Natural killer cell (primary cell): ENCODE measurements around the gene GRB7. TPM values are rescaled to one million over a fixed set of nuclear protein-coding genes. Genes with fewer than 3 reads are reported as not detected.
A peak's percentile ranks its signal among the peaks of the same experiment; 100 is the strongest.

ENCODE experiments used
- ATAC-seq, 3 donors: fragments of 150-1000 bp in 2 of 3; fragments of 200-7000 bp in 1 of 3; cut with Tn5 transposase; 1 replicate in 1 of 3; 2 replicates in 2 of 3; pipeline ENCODE4 v1.10.0; 2021; ENCODE audit warnings: mild to moderate bottlenecking in 2 of 3, moderate library complexity in 2 of 3
- DNase-seq, 2 donors: peaks; one replicate each; pipeline versions ENCODE4 v3.0.0 to v3.0.0-alpha.2; 2013 to 2021; ENCODE audit warnings: mixed read lengths in 1 of 2
- H3K27ac ChIP-seq: one replicate; pipeline ENCODE4 v1.5.1; 2013; ENCODE audit warnings: mild to moderate bottlenecking, low read length
- H3K27me3 ChIP-seq: one replicate; pipeline ENCODE4 v1.6.1; 2013; ENCODE audit warnings: low read length; ENCODE audit not compliant: control insufficient read depth, insufficient read depth
- H3K36me3 ChIP-seq: one replicate; pipeline ENCODE4 v1.6.1; 2013; ENCODE audit warnings: low read length; ENCODE audit not compliant: control insufficient read depth, insufficient read depth
- H3K4me1 ChIP-seq: one replicate; pipeline ENCODE4 v1.6.1; 2013; ENCODE audit warnings: low read length; ENCODE audit not compliant: control insufficient read depth, insufficient read depth
- H3K4me3 ChIP-seq: one replicate; pipeline ENCODE4 v1.5.1; 2013; ENCODE audit warnings: low read length
- H3K9me3 ChIP-seq: one replicate; pipeline ENCODE4 v1.6.1; 2013; ENCODE audit warnings: low read length; ENCODE audit not compliant: control insufficient read depth, insufficient read depth
- H3K27ac Mint-ChIP-seq, 2 donors: one replicate each; pipeline ENCODE4 v1.8.0; 2022; ENCODE audit warnings: mild to moderate bottlenecking in 2 of 2, mixed read lengths in 2 of 2, moderate library complexity in 1 of 2
- H3K27me3 Mint-ChIP-seq, 2 donors: one replicate each; pipeline ENCODE4 v1.8.0; 2022; ENCODE audit warnings: low read depth in 2 of 2, mixed read lengths in 2 of 2
- H3K36me3 Mint-ChIP-seq: one replicate; pipeline ENCODE4 v1.8.0; 2022; ENCODE audit warnings: mixed read lengths
- H3K4me1 Mint-ChIP-seq, 2 donors: one replicate each; pipeline ENCODE4 v1.8.0; 2022; ENCODE audit warnings: mixed read lengths in 2 of 2
- H3K4me3 Mint-ChIP-seq: one replicate; pipeline ENCODE4 v1.8.0; 2022; ENCODE audit warnings: mild to moderate bottlenecking, moderate library complexity, mixed read lengths
- H3K9me3 Mint-ChIP-seq, 2 donors: one replicate each; pipeline ENCODE4 v1.8.0; 2022; ENCODE audit warnings: mixed read lengths in 2 of 2
- CTCF ChIP-seq: fragments of 200-600 bp; IDR thresholded peaks from one replicate; pipeline ENCODE4 v1.8.0; 2022; ENCODE audit warnings: antibody characterized with exemption
- WGBS: methylation state at CpG from one replicate; pipeline ENCODE4 v1.1.7; 2013; ENCODE audit warnings: missing lambda C conversion rate; ENCODE audit not compliant: insufficient coverage; 5-methylcytosine and 5-hydroxymethylcytosine counted together
- intact Hi-C: fragments of 100-400 bp; cut with micrococcal nuclease; formaldehyde crosslinking; loops from one replicate; pipeline ENCODE4 v1.14.2; 2022
- total RNA-seq, 4 donors: library from RNA; stranded (reverse); fragments of 120-200 nt in 1 of 4; gene quantifications; one replicate each; pipeline versions ENCODE4 v1.2.3 to v1.2.4, GENCODE V29; 2013 to 2022

GRB7 gene
- total RNA-seq, 3 donors from 2014 or later (not counting 1 experiment from before 2014, with no cell fraction given): 0.27 TPM; not detected in 2

- DNase-seq (peak; percentile 63 to 85), ATAC-seq (peak; percentile 91 to 100 (median 100))
- intact Hi-C loops: loop anchor here (10.0 kb wide), 1 partner anchor 64 kb away; no protein-coding TSS in a partner anchor
Observed at GRCh38 chr17:39738568-39738901, 797 bp downstream of the GRB7 start.

GRCh38 chr17:39738983-39739884 is 1.5 kb downstream of the GRB7 start:
- H3K9me3 Mint-ChIP-seq: no peaks in the 10 kb centered on the region
- H3K36me3 Mint-ChIP-seq: no peaks in the 10 kb centered on the region
- WGBS: 33% methylated on average over 24 of the region's 32 CpGs
- peaks cover 6 to 20% of the 10 kb centered on the region in 2 donors for H3K4me1 Mint-ChIP-seq
- H3K27me3 Mint-ChIP-seq: peaks cover 18 to 27% of the 10 kb centered on the region in 2 donors
- no peak overlapping the region for H3K4me3 ChIP-seq
- ATAC-seq: peak in 1 of 3 donors; percentile 28
- H3K4me1 ChIP-seq: peaks cover 22% of the 10 kb centered on the region
- peak overlapping the region; percentile 13 for H3K4me3 Mint-ChIP-seq
- no peaks in the 10 kb centered on the region for H3K9me3 ChIP-seq
- peaks cover 21% of the 10 kb centered on the region for H3K27me3 ChIP-seq
- H3K27ac Mint-ChIP-seq: peak overlapping the region; percentile 51 to 91
- DNase-seq: no peak
- intact Hi-C loops: loop anchor here (10.0 kb wide), 1 partner anchor 64 kb away; no protein-coding TSS in a partner anchor
- TF ChIP-seq CTCF: no peak
- H3K27ac ChIP-seq: no peak overlapping the region
- H3K36me3 ChIP-seq: no peaks in the 10 kb centered on the region

More at GRCh38 chr17:39738568-39738901, 797 bp downstream of the GRB7 start:
- TF ChIP-seq CTCF: no peak
- Mint-ChIP-seq H3K27ac (peak overlapping the region; percentile 51 to 91), H3K4me3 (peak overlapping the region; percentile 78), H3K9me3 (no peaks in the 10 kb centered on the region), H3K27me3 (peaks cover 18 to 27% of the 10 kb centered on the region in 2 donors), H3K36me3 (no peaks in the 10 kb centered on the region), H3K4me1 (peaks cover 6 to 20% of the 10 kb centered on the region in 2 donors)
- Histone ChIP-seq H3K4me1 (peaks cover 22% of the 10 kb centered on the region), H3K9me3 (no peaks in the 10 kb centered on the region), H3K36me3 (no peaks in the 10 kb centered on the region), H3K4me3 (no peak overlapping the region), H3K27ac (no peak overlapping the region), H3K27me3 (peaks cover 21% of the 10 kb centered on the region)
- 9% methylated on average over 13 of the region's 13 CpGs for WGBS

- Mint-ChIP-seq H3K36me3 (no peaks in the 10 kb centered on the region), H3K27ac (peak overlapping the region in 1 of 2 donors; percentile 91), H3K4me3 (no peak overlapping the region), H3K27me3 (peaks cover 18 to 27% of the 10 kb centered on the region in 2 donors), H3K4me1 (peaks cover 6 to 20% of the 10 kb centered on the region in 2 donors), H3K9me3 (no peaks in the 10 kb centered on the region)
- ATAC-seq (no peak), DNase-seq (no peak)
- 77% methylated on average over 8 of the region's 9 CpGs for WGBS
- Histone ChIP-seq H3K4me1 (peaks cover 22% of the 10 kb centered on the region), H3K4me3 (no peak overlapping the region), H3K27ac (no peak overlapping the region), H3K36me3 (no peaks in the 10 kb centered on the region), H3K27me3 (peaks cover 21% of the 10 kb centered on the region), H3K9me3 (no peaks in the 10 kb centered on the region)
- TF ChIP-seq CTCF: no peak
- intact Hi-C loops: loop anchor here (10.0 kb wide), 1 partner anchor 65 kb away; no protein-coding TSS in a partner anchor
Observed at GRCh38 chr17:39739885-39740356, 2.2 kb downstream of the GRB7 start.
